Measurements from ENCODE around the gene SF3B2. TPM values are rescaled to one million over a fixed set of nuclear protein-coding genes. Genes with fewer than 3 reads are reported as not detected.
"Not testable (repeated sequence)": the region's sequence is repeated elsewhere in the genome, so short reads cannot be mapped to it uniquely, and the experiment has no call there.

Gene SF3B2
- total RNA-seq, 2 donors from 2014 or later, result 123 to 131 TPM

GRCh38 chr11:66015936-66016792, 36.0 kb upstream of the SF3B2 start:
- DNase-seq, result no peak
- intact Hi-C loops (cut with DNase I, micrococcal nuclease), result no loop called here
- ATAC-seq, result no peak

GRCh38 chr11:66016793-66017177, 35.4 kb upstream of the SF3B2 start:
- DNase-seq (no peak), ATAC-seq (no peak)
- intact Hi-C loops (cut with DNase I, micrococcal nuclease), result no loop called here

- intact Hi-C loops (cut with DNase I, micrococcal nuclease), result no loop called here
- no peak for ATAC-seq
Measured at GRCh38 chr11:66017321-66017720, 34.8 kb upstream of the SF3B2 start.

GRCh38 chr11:66020212-66020611, 32.0 kb upstream of the SF3B2 start:
- ATAC-seq (no peak), DNase-seq (no peak)
- intact Hi-C loops (cut with DNase I, micrococcal nuclease), result no loop called here

More at GRCh38 chr11:66017321-66017720, 34.8 kb upstream of the SF3B2 start:
- no peak for DNase-seq

- ATAC-seq (peak; percentile 41), DNase-seq (peak in 1 of 2 donors; percentile 53)
- intact Hi-C loops (cut with DNase I, micrococcal nuclease), result no loop called here
Measured at GRCh38 chr11:66020618-66021357, 31.4 kb upstream of the SF3B2 start.

GRCh38 chr11:66022401-66023185, 29.6 kb upstream of the SF3B2 start:
- DNase-seq (peak in 1 of 2 donors; percentile 80), ATAC-seq (peak; percentile 91)
- intact Hi-C loops (cut with DNase I, micrococcal nuclease), result no loop called here

GRCh38 chr11:66023186-66023440, 29.1 kb upstream of the SF3B2 start:
- intact Hi-C loops (cut with DNase I, micrococcal nuclease); DNase-seq; ATAC-seq: not testable (repeated sequence)

- ATAC-seq, result no peak
- intact Hi-C loops (cut with DNase I, micrococcal nuclease), result no loop called here
- DNase-seq, result no peak
Measured at GRCh38 chr11:66026017-66026529, 26.1 kb upstream of the SF3B2 start, which contains the start of gene CATSPER1. Gene CATSPER1, minus strand, starts transcription at chr11:66026479. Its CDS starts 100 bp downstream, at chr11:66026379.

GRCh38 chr11:66032957-66033735, 19.0 kb upstream of the SF3B2 start:
- ATAC-seq, result no peak
- intact Hi-C loops (cut with DNase I, micrococcal nuclease), result no loop called here
- no peak for DNase-seq

- intact Hi-C loops (cut with DNase I, micrococcal nuclease), result no loop called here
- ATAC-seq, result no peak
- DNase-seq, result no peak
Measured at GRCh38 chr11:66035653-66036333, 16.4 kb upstream of the SF3B2 start.

GRCh38 chr11:66036334-66036710, 15.8 kb upstream of the SF3B2 start:
- DNase-seq (no peak), ATAC-seq (no peak)
- intact Hi-C loops (cut with DNase I, micrococcal nuclease), result no loop called here

GRCh38 chr11:66037327-66037726, 14.8 kb upstream of the SF3B2 start:
- ATAC-seq (no peak), DNase-seq (no peak)
- intact Hi-C loops (cut with DNase I, micrococcal nuclease), result no loop called here

GRCh38 chr11:66039765-66040164, 12.4 kb upstream of the SF3B2 start:
- DNase-seq (no peak), ATAC-seq (no peak)
- intact Hi-C loops (cut with DNase I, micrococcal nuclease), result no loop called here

GRCh38 chr11:66042227-66042995, 9.8 kb upstream of the SF3B2 start:
- intact Hi-C loops (cut with DNase I, micrococcal nuclease), result no loop called here
- ATAC-seq, result no peak
- no peak for DNase-seq

- intact Hi-C loops (cut with DNase I, micrococcal nuclease), result no loop called here
Measured at GRCh38 chr11:66042996-66043906, 8.9 kb upstream of the SF3B2 start.

GRCh38 chr11:66044757-66045156, 7.4 kb upstream of the SF3B2 start:
- ATAC-seq, result no peak
- DNase-seq, result no peak
- intact Hi-C loops (cut with DNase I, micrococcal nuclease), result no loop called here

More at GRCh38 chr11:66042996-66043906, 8.9 kb upstream of the SF3B2 start:
- ATAC-seq (no peak), DNase-seq (no peak)
